HG03439 (cell line): ENCODE measurements around the gene EXOC6.
"Not testable (repeated sequence)": the region's sequence is repeated elsewhere in the genome, so short reads cannot be mapped to it uniquely, and the experiment has no call there.

Experiments used
- ATAC-seq: cut with Tn5 transposase; IDR thresholded peaks from one replicate; pipeline ENCODE4 v1.9.1; 2021; ENCODE audit warnings: mild to moderate bottlenecking, moderate library complexity; ENCODE audit not compliant: unreplicated experiment

The EXOC6 gene

DNA sequence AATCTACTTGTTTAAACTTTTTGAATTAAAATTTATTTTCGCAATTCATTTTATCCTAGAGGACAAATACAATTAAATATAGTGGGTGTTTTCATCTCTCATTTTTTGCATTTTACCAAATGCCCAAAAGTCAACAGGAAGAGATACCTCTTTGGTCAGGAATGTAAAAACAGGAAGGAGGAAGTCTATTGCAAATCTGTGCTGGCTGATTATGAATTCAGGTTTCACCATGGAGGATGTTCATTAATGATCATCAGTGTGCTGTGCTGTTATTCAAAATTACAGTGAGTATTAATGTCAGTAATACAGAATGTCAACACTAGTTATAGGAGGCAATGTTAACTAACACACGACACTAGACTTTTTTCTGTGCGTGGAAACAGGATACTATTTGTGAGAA is 24.7 kb downstream of the EXOC6 start:
- no peak for ATAC-seq

DNA sequence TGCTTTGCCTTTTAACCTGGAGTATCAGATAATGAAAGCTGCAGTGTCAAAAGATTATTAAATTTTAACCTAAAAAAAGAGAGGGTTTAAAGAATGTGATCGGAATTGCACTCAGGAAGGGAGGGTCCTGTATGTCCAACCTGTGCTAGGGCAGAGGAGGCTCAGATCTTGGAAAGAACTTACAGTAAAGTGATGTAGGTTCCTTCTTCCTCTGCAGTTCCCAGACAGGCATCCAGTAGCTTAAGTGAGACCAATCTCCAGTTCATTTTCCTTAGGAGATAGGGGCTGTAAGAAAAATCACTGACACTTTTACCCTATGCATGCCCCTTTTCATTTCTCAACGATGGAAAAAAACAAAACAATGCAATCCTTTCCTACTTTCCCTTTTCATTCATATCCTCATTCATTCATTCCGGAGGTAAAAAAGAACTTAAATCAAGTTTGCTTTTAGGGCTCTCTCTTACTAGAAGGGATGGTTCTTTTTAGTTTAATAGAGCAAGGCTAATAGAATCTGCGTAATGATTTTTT is 28.3 kb downstream of the EXOC6 start:
- ATAC-seq: no peak

DNA sequence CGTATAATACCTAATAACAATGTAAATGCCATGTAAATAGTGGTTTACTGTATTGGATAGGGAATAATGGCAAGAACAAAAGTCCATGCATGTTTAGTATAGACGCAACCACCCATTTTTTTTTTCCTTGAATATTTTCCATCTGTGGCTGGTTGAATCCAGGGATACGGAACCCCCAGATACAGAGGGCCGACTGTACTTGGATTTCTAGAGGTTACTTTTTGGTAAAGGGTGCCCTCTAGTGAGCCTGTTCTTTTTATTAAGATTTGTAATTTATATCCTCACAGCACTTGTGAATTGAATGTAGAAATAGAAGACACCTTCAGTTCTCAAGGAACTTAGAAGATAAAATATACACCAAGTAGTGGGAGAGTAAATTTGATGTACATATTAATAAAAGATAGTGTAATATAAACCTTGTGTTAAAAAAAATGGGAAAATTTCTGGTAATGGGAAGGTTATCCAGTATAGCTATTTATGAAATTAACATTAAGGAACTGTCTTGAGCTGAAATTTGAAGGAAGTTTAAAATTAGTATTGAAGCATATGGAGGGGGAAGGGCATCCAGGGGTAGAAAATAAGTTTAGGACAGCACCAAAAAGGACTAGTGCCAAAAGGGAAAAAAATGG is 32.0 kb downstream of the EXOC6 start:
- ATAC-seq: no peak

DNA sequence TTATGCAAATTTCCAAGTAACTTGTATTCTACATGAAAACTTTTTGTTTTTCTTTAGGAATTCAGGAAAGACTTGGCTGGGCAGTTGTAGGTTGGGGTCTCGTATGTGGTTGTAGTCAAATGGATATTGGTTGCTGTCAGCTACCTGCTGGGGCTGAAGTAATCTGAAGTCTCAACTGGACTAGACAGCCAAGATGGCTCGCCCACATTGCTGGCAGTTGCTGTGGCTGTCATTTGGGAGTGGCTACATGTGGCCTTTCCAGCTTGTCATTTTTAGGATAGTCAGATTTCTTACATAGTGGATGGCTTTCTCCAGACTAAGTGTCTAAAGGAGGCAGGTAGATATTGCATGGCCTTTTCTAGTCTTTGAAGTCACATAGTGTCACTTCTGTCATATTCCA is 32.6 kb downstream of the EXOC6 start:
- ATAC-seq: no peak

DNA sequence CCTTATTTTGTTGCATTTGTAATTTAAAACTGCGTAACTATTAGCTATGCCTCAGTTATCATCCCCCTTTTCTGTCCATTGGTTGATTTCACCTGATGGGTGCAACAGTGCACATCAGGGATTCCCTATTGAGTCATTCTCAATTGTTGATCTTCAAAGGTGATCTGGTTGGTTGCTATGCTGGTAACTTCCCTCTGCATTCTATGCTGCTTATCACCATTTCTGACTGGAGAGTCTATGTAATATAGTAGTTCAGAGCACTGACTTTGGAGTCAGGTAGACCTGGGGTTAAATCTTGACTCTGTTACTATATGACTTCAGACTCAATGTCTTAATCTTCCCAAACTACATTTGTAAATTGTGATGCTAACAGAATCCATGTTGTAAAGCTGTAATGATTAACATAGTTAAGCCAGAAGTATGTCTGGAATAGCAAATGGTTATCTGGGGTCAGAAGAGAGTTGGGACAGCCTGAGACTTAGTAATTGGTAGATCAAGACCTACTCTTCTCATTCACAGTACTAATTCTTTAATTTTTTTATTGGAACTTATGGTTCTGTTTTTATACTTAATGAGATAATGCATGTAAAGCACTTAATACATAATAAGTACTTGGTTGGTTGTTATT is 38.1 kb downstream of the EXOC6 start:
- ATAC-seq: no peak

DNA sequence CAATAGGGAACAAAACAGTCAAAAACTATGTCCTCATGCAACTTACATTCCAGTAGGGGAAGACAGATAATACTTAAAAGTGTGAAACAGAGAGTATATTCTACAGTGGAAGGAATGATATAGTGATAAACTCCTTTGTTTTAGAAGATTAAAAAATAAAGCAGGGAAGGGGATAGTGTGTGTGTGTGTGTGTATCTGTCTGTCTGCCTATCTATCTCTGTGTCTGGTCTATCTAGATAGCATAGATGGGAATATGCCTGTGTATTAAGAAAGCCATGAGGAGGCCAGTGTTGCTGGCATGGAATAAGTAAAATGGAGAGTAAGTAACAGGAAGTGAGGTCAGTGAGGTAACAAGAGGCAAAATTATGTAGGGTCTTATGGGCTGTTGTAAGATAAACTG is 42.2 kb downstream of the EXOC6 start:
- ATAC-seq: no peak

DNA sequence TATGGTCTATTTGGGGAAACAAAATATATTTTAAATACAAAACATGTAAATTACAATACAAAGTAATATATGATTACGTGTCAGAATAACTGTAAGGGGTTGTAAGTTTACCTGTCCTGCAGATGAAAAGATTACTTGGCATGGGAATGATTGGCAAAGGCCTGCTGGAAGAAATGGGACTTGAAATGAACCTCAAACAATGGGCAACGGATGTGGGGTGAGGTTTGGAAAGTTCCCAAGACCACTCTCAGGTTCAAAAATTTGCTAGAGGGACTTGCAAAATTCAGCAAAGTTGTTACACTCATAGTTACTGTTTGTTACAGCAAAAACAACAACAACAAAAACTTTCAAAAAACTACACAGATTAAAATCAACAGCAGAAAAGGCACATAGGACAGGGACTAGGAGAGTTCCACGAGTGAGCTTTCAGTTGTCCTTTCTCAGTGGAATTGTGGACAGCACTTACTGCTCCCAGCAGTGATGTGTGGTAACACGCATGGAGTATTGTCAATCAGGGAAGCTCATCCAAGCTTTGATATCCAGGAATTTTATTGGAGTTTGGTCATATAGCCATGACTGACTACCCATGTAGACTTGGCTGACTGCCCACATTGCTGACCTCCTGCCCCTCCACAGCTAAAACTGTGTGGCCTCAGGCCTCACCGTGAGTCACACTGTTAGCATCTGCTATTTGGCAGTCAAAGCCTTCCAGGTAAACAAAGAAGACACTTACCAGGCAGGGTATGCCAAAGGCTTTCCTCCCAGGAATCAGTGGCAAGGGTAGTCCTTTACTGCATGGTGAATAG is 43.8 kb downstream of the EXOC6 start:
- no peak for ATAC-seq

DNA sequence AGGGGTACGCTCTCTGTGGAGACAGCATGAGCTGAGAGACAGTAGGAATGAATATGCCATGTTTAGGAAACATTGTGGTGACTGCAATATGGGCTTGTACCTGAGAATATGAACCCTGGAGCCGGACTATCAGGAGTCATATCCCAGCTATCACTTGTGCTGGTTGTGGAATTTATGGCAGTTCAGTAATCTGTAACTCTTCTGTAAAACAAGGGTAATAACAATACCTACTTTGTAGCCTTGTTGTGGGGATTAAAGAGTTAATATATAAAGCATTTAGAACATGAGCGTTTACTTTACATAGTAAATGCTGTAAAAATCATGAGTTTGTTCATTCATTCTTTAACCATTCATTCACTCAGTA is 44.4 kb downstream of the EXOC6 start:
- no peak for ATAC-seq

DNA sequence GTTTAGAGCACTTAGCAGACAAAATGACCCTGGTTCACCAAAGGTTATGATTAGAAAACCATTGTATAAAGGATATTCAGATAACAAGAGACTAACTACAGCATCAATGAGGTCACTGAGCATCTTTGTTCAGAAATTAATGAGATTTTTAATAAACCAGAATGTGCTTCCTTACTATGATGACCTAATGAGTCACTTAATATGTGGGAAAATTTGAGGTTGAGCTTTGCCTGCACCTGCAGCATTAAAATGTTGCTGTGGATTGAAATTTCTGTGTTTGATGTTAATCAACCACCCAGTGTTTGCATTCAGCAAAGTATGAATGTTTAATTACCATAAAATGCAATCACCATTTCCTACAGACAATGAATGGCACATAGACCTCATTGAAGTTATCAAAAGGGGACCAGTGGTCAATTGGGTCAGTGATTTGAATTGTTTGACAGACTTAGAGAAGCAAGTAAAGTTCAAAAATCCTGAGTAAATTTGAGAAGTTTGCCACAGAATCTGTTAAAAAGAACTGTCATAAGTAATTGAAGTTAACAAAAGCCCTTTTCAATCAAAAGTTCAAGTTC is 45.8 kb downstream of the EXOC6 start:
- no peak for ATAC-seq

DNA sequence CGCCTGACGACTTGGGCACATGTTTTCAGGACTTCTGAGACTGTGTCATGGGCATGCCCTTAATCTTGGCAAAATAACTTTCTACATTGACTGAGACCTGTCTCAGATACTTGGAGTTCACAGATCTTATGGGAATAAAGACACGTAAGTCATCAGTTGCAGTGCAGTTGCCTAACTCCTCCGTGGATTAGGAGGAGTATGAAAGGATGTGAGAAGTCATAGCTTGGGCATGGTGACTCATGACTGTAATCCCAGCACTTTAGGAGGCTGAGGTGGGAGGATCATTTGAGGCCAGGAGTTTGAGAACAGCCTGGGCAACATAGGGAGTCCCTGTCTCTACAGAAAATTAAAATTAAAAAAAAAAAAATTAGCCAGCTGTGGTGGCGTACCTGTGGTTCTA is 49.6 kb downstream of the EXOC6 start:
- no peak for ATAC-seq

DNA sequence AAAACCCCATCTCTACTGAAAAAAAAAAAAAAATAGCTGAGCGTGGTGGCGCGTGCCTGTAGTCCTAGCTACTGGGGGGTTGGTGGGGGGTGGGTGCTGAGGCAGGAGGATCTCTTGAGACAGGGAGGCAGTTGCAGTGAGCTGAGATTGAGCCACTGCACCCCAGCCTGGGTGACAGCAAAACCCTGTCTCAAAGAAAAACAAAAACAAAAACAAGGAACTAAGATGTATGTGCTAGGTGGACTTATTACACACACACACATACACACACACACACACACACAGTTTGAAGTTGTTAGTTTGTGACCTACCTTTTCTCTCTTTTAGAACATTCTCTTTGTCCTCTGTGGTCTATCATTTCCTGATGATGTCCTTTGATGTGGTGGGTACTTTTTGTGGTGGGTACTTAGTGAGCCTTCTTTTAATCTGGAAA is 53.5 kb downstream of the EXOC6 start:
- no peak for ATAC-seq

DNA sequence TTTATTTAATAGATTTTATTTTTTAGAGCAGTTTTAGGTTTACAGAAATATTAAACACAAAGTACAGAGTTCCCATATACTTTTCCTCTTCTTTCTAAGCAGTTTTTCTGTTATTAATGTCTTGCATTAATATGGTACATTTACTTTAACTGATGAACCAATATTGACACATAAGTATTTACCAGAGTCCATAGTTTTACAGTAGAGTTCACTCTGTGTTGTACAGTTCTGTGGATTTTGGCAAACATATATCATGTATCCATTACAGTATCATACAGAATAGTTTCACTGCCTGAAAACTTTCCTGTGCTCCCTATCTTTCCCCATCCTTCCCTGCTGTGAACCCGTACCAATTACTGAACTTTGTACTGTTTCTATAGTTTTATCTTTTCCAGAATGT is 55.3 kb downstream of the EXOC6 start:
- no peak for ATAC-seq

DNA sequence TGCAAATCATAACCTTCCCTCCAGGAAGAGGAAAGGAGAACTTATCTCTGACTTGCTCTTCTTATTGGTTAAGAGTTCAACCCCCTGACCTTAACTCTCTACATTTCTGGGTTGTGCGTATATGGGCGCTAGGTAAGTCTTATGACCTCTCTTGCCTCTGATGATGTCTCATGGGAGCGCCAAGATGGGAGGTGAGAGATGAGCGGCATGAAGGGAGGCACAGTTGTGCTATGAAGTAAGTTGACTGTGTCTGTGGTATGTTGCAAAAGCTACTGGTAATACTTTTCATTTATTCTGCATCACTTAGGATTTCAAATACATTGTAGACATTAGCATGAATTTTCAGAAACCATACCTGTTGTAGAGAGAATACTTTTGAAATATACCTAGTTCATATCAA is 59.0 kb downstream of the EXOC6 start:
- no peak for ATAC-seq

DNA sequence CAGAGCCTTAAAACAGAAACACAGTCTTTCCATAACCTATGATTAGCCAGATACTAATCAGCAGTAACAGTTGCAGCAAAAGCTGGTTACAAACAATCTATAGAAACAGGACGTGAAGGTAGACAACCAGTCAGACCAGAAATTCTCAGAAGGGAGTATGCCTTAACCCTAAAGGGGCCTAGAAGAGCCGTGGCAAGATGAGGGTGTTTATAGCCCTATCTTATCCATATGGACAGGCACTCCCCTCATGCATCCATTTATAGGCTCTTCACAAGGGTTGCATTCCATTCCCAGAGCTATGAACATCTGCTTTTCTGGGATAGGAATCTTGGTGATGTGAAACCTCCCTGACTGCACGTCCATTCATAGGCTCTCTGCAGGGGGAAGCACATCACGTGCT is 64.3 kb downstream of the EXOC6 start:
- ATAC-seq: not testable (repeated sequence)

DNA sequence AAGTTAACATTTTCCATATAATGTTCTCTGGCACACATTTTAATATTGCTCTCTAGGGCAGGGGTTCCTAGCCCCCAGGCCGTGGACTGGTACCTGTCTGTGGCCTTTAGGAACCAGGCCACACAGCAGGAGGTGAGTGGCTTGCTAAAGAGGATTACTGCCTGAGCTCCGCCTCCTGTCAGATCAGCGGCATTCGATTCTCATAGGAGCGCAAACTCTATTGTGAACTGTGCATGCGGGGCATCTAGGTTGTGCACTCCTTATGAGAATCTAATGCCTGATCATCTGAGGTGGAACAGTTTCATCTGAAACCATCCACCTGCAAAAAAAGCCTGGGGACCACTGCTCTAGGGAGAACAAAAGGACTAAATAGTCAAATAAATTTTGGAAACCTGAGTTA is 65.7 kb downstream of the EXOC6 start:
- no peak for ATAC-seq

DNA sequence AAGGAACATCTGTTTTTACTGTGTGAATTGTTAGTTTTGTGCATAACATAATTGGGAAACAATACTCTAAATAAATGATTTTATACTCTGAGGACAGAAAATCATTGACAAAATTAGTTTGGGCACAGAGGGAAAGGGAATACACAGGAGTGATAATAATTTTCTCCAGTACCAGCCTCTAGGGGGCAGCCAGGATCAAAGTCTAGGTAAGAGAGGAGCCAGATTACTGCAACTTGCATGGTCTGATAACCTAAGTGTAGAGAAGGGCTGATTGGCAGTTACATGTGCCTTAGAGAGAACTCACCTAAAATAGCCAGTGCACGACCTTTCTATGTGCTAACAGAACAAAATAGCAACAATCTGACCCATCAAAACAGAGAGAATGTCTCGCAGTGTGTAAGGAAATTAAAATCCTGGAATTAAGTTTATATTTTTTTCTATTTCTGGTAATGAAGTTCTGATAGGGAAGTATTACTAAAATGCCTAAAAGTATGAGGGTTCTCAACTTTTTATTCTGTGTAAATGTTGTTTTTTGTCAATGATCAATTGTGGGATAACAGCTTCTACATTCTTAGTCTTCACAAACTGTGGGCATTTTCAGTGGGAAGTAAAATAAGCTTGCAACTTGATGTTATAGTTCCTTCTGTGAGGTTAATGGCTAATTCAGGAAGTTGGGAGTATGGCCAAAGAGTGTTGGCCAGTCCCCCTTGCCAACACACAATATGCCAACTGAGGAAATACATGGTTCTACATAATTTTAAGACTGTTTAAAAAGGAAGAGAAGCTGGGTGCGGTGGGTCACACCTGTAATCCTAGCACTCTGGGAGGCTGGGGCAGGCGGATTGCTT is 66.4 kb downstream of the EXOC6 start:
- peak; percentile 75 for ATAC-seq

DNA sequence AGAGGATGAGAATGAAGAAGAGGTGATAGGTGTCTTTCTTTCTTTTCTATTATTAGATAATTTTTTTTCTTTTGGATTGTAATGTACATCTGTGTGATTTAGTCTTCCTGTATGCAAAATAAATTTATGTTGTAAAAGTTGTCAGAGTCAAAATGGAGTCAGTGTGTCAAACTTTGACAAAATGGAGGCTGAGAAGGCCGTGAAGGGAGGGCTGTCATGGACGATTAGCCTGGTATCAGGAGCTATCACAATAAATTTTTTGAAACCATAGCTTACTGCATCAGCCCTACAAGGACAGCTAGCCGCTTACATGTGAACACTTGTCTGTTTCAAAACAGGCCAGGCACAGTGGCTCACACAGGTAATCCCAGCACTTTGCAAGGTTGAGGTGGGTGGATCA is 67.6 kb downstream of the EXOC6 start:
- ATAC-seq: no peak

DNA sequence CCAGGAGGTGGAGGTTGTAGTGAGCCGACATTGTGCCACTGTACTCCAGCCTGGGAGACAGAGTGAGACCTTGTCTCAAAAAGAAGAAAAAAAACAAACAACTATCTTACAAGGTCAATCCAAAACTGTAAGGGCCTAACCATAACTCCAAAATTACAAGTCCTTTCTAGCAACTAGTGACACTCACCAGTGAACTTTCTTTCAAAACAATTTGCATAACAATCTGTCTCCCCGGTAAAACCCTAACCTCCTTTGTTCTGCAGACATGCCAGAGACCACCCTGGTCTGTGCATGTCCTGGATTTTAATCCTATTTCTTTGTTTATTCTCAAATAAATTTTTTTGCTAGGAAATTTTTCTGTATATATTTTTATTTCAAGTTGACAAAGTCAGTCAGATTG is 68.1 kb downstream of the EXOC6 start:
- ATAC-seq: no peak

DNA sequence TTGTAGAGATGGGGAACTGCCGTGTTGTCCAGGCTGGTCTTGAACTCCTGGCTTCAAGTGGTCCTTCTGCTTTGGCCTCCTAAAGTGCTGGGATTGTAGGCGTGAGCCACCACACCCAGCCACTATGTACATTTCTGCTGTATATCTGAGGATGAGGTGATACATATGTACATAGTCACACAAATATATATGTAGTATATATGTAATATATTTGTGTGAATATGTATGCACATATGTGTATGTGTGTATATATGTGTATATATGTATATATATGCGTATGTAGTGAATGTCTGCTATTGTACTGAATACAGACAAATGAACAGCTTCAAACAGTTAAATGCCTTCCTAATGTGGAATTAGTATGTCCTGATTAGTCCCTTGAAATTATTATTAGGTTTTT is 70.3 kb downstream of the EXOC6 start:
- no peak for ATAC-seq

DNA sequence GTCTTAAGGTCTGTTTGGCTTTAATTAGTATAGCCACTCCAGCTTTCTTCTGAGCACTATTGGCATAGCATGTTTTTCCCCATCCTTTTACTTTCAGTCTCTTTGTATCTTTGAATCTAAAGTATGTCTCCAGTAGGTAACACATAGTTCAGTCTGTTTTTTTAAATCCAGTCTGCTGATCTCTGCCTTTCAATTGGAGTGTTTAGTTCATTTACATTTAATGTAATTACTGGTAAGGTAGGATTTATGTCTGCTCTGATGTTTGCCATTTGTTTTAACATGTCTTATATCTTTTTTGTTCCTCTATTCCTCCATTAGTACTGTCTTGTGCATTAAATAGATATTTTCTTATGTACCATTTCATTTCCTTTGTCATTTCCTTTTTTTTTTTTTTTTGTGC is 72.5 kb downstream of the EXOC6 start:
- no peak for ATAC-seq

DNA sequence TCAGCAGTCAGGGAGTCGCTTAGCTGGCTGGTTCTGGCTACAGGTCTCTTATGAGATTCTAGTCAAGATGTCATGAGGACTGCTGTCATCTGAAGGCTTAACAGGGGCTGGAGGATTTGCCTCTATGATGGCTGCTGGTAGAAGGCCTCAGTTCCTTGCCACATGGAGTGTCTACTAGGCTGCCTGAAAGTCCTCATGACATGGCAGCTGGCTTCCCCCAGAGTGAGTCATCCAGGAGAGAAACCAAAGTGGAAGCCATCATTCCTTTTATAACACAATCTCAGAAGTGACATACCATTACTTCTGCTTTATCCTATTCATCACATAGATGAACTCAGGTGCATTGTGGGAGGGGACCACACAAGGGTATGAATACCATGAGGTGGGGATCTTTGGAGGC is 75.1 kb downstream of the EXOC6 start:
- no peak for ATAC-seq
